Adrenal gland (tissue), 5 donors: ENCODE data around the gene FCHSD2.

ENCODE experiments used
- CTCF ChIP-seq, 6 experiments: fragments of 450-650 bp in 4 of 6; fragments of 200-600 bp in 2 of 6; sonication (generic) in 1 of 6; IDR thresholded peaks; 1 replicate in 5 of 6; 2 replicates in 1 of 6; pipeline versions ENCODE4 v1.5.1 to v1.8.0; 2016 to 2021; ENCODE audit warnings: antibody characterized with exemption in 6 of 6, mild to moderate bottlenecking in 2 of 6, moderate library complexity in 1 of 6
- POLR2A ChIP-seq, 2 donors: fragments of 450-650 bp; IDR thresholded peaks; one replicate each; pipeline ENCODE4 v1.6.1; 2017; ENCODE audit warnings: antibody characterized with exemption in 2 of 2, mild to moderate bottlenecking in 2 of 2, moderate library complexity in 1 of 2
- donor health status: DM: no; HTN: no; CAD: no.

GRCh38 chr11:73024639-73025038 is 117.5 kb downstream of the FCHSD2 start:
- TF ChIP-seq CTCF (IDR thresholded peaks at IDR 0.05), result no peak
- TF ChIP-seq POLR2A (IDR thresholded peaks at IDR 0.05), result no peak
